Mesendoderm (in vitro differentiated cells): ENCODE measurements around the gene RFLNA.

Experiments
- DNase-seq: peaks from one replicate; pipeline ENCODE4 v3.0.0; 2013
- H2AK5ac ChIP-seq: 2 replicates; pipeline ENCODE4 v1.6.1; 2013; ENCODE audit warnings: low read length, inconsistent platforms
- H2BK120ac ChIP-seq: 2 replicates; pipeline ENCODE4 v1.6.1; 2013; ENCODE audit warnings: low read depth, mild to moderate bottlenecking, low read length, moderate library complexity, mixed read lengths
- H2BK15ac ChIP-seq: replicated peaks from 2 replicates; pipeline ENCODE4 v1.6.1; 2013; ENCODE audit warnings: low read depth, mild to moderate bottlenecking, moderate library complexity
- H2BK5ac ChIP-seq: 2 replicates; pipeline ENCODE4 v1.6.1; 2013; ENCODE audit warnings: low read length, inconsistent platforms
- H3K18ac ChIP-seq: 2 replicates; pipeline ENCODE4 v1.6.1; 2013; ENCODE audit warnings: mild to moderate bottlenecking, low read length, mixed read lengths
- H3K23ac ChIP-seq: one replicate; pipeline ENCODE4 v1.6.1; 2013; ENCODE audit warnings: low read length
- H3K27ac ChIP-seq: 2 replicates; pipeline ENCODE4 v1.5.1; 2013; ENCODE audit warnings: low read depth, mild to moderate bottlenecking, inconsistent platforms, low read length, moderate library complexity
- H3K27me3 ChIP-seq: 2 replicates; pipeline ENCODE4 v1.6.1; 2013; ENCODE audit warnings: low read length, control low read depth, mild to moderate bottlenecking, inconsistent platforms; ENCODE audit not compliant: insufficient read depth, poor library complexity
- H3K36me3 ChIP-seq: 2 replicates; pipeline ENCODE4 v1.6.1; 2013; ENCODE audit warnings: low read length, inconsistent platforms; ENCODE audit not compliant: control insufficient read depth, insufficient read depth
- H3K4ac ChIP-seq: one replicate; pipeline ENCODE4 v1.6.1; 2013; ENCODE audit warnings: low read depth, mild to moderate bottlenecking, low read length, moderate library complexity
- H3K4me1 ChIP-seq: 2 replicates; pipeline ENCODE4 v1.6.1; 2013; ENCODE audit warnings: low read depth, low read length, inconsistent platforms; ENCODE audit not compliant: control insufficient read depth
- H3K4me2 ChIP-seq: 2 replicates; pipeline ENCODE4 v1.6.1; 2013; ENCODE audit warnings: low read length
- H3K4me3 ChIP-seq: 2 replicates; pipeline ENCODE4 v1.5.1; 2013; ENCODE audit warnings: mild to moderate bottlenecking, low read length
- H3K56ac ChIP-seq: one replicate; pipeline ENCODE4 v1.6.1; 2013; ENCODE audit warnings: low read length
- H3K79me1 ChIP-seq: 2 replicates; pipeline ENCODE4 v1.6.1; 2013; ENCODE audit warnings: low read length, inconsistent platforms
- H3K79me2 ChIP-seq: 2 replicates; pipeline ENCODE4 v1.6.1; 2013; ENCODE audit warnings: mild to moderate bottlenecking, low read length; ENCODE audit not compliant: control insufficient read depth, insufficient read depth
- H3K9ac ChIP-seq: 2 replicates; pipeline ENCODE4 v1.6.1; 2013; ENCODE audit warnings: low read length, inconsistent platforms
- H4K5ac ChIP-seq: one replicate; pipeline ENCODE4 v1.6.1; 2013; ENCODE audit warnings: low read length
- H4K8ac ChIP-seq: one replicate; pipeline ENCODE4 v1.6.1; 2013; ENCODE audit warnings: low read depth, mild to moderate bottlenecking, control low read depth, low read length, moderate library complexity
- WGBS: extraction: QIAGEN DNeasy Blood & Tissue Kit; methylation state at CpG from one replicate; pipeline ENCODE4 v1.1.7; 2013; ENCODE audit warnings: low lambda C conversion rate, missing lambda C conversion rate; ENCODE audit not compliant: insufficient coverage; ENCODE audit errors: extremely low coverage; 5-methylcytosine and 5-hydroxymethylcytosine counted together

Gene RFLNA

GRCh38 chr12:124293286-124294003, 1.4 kb upstream of the RFLNA start:
- H3K4me1 ChIP-seq, result peaks cover 3% of the 10 kb centered on the region
- H3K56ac ChIP-seq, result no peak overlapping the region
- no peak overlapping the region for H3K27ac ChIP-seq
- no peak overlapping the region for H3K4me2 ChIP-seq
- no peak overlapping the region for H2BK5ac ChIP-seq
- no peak overlapping the region for H3K9ac ChIP-seq
- WGBS, result no CpG with 5 or more reads among the region's 12 CpGs
- H3K27me3 ChIP-seq, result no peaks in the 10 kb centered on the region
- no peak overlapping the region for H3K18ac ChIP-seq
- DNase-seq, result peak; percentile 54
- no peak overlapping the region for H2BK15ac ChIP-seq
- no peak overlapping the region for H2BK120ac ChIP-seq
- no peaks in the 10 kb centered on the region for H3K79me2 ChIP-seq
- no peak overlapping the region for H3K4me3 ChIP-seq
- no peak overlapping the region for H4K5ac ChIP-seq
- H4K8ac ChIP-seq, result no peak overlapping the region
- peaks cover 2% of the 10 kb centered on the region for H3K79me1 ChIP-seq
- H2AK5ac ChIP-seq, result no peak overlapping the region
- H3K23ac ChIP-seq, result no peak overlapping the region
- no peaks in the 10 kb centered on the region for H3K36me3 ChIP-seq
- H3K4ac ChIP-seq, result no peak overlapping the region

- Histone ChIP-seq H3K4me1 (peaks cover 3% of the 10 kb centered on the region), H3K18ac (peak overlapping the region; percentile 6), H4K5ac (no peak overlapping the region), H3K27me3 (no peaks in the 10 kb centered on the region), H3K56ac (peak overlapping the region; percentile 79), H3K23ac (peak overlapping the region; percentile 66), H3K9ac (peak overlapping the region; percentile 58), H3K4me2 (peak overlapping the region; percentile 78), H3K27ac (no peak overlapping the region), H3K36me3 (no peaks in the 10 kb centered on the region), H2BK15ac (no peak overlapping the region), H3K79me1 (peaks cover 4% of the 10 kb centered on the region), H2BK120ac (no peak overlapping the region), H4K8ac (no peak overlapping the region), H3K79me2 (no peaks in the 10 kb centered on the region), H2AK5ac (no peak overlapping the region), H3K4ac (no peak overlapping the region), H2BK5ac (no peak overlapping the region), H3K4me3 (peak overlapping the region; percentile 23)
- peak; percentile 14 for DNase-seq
- WGBS, result no CpG with 5 or more reads among the region's 42 CpGs
Observed at GRCh38 chr12:124295431-124296058, 652 bp downstream of the RFLNA start.

DNA sequence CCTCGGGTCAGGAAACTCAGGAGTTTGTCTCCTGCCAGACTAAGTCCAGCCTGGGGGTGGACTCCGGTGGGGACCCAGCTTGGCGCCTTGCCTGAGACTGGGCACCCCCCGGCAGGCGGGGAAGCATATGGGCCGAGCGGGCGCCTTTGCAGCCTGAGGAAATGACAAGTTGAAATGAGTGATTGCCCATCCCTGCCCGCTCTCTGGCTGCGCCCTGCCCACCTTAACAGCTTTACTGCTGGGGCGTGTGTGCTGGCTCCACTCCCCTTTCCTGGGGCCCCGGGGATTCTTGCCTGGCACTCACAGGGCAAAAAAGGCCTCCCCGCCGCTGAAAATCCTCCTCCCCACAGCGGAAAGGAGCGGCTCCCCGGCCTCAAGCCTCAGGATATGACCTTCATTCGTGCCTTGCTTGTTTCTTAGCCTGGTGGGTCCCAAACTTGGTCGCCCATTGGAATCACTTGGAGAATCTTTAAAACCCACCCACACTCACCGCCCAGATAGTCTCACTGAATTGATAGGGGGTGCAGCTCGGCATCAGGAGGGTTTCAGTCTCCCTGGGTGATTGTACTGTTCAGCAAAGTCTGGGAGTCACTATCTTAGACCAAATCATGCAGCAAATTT, 1.5 kb downstream of the RFLNA start:
- H4K5ac ChIP-seq, result no peak overlapping the region
- H3K4ac ChIP-seq, result no peak overlapping the region
- peak; percentile 12 for DNase-seq
- H3K18ac ChIP-seq, result no peak overlapping the region
- H3K27me3 ChIP-seq, result no peaks in the 10 kb centered on the region
- H3K27ac ChIP-seq, result no peak overlapping the region
- H4K8ac ChIP-seq, result no peak overlapping the region
- no peak overlapping the region for H3K23ac ChIP-seq
- H3K9ac ChIP-seq, result peak overlapping the region; percentile 27
- H3K56ac ChIP-seq, result peak overlapping the region; percentile 49
- peaks cover 4% of the 10 kb centered on the region for H3K79me1 ChIP-seq
- WGBS, result no CpG with 5 or more reads among the region's 21 CpGs
- H2AK5ac ChIP-seq, result no peak overlapping the region
- no peak overlapping the region for H2BK15ac ChIP-seq
- H3K4me2 ChIP-seq, result no peak overlapping the region
- H2BK5ac ChIP-seq, result no peak overlapping the region
- peaks cover 3% of the 10 kb centered on the region for H3K4me1 ChIP-seq
- no peak overlapping the region for H2BK120ac ChIP-seq
- H3K79me2 ChIP-seq, result no peaks in the 10 kb centered on the region
- H3K36me3 ChIP-seq, result no peaks in the 10 kb centered on the region
- H3K4me3 ChIP-seq, result no peak overlapping the region

- H3K56ac ChIP-seq, result no peak overlapping the region
- no peak overlapping the region for H3K4me2 ChIP-seq
- H3K4ac ChIP-seq, result no peak overlapping the region
- H2BK15ac ChIP-seq, result no peak overlapping the region
- H3K23ac ChIP-seq, result no peak overlapping the region
- no peak overlapping the region for H4K5ac ChIP-seq
- H3K36me3 ChIP-seq, result no peaks in the 10 kb centered on the region
- DNase-seq, result no peak
- H3K9ac ChIP-seq, result peak overlapping the region; percentile 27
- H3K4me3 ChIP-seq, result no peak overlapping the region
- no peak overlapping the region for H4K8ac ChIP-seq
- H2AK5ac ChIP-seq, result no peak overlapping the region
- no peak overlapping the region for H3K27ac ChIP-seq
- H3K27me3 ChIP-seq, result no peaks in the 10 kb centered on the region
- no peak overlapping the region for H2BK120ac ChIP-seq
- WGBS, result no CpG with 5 or more reads among the region's 9 CpGs
- H3K79me1 ChIP-seq, result peaks cover 4% of the 10 kb centered on the region
- H2BK5ac ChIP-seq, result no peak overlapping the region
- H3K4me1 ChIP-seq, result peaks cover 3% of the 10 kb centered on the region
- H3K18ac ChIP-seq, result no peak overlapping the region
- H3K79me2 ChIP-seq, result no peaks in the 10 kb centered on the region
Observed at GRCh38 chr12:124296916-124297351, 2.0 kb downstream of the RFLNA start.

DNA sequence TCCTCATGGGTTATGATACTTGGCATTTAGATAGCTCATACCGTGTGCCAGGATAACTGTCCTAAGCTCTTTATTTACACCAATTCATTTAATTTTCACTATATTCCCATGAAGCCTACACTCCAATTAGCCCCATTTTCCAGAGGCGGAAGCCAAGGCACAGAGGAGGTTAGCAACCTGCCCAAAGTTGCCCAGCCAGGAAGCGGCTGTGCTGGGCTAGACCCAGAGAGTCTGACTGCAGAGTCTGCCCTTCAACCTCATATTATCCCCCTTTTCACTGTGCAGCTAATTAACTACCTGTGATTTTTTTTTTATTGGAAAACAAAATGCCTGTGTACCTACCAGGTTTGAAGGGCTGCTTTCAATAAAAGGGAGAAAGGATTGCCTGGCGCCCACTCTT, 2.5 kb downstream of the RFLNA start:
- H2AK5ac ChIP-seq, result no peak overlapping the region
- no peak for DNase-seq
- no peak overlapping the region for H2BK5ac ChIP-seq
- no peaks in the 10 kb centered on the region for H3K79me2 ChIP-seq
- no peaks in the 10 kb centered on the region for H3K27me3 ChIP-seq
- no peak overlapping the region for H3K27ac ChIP-seq
- no peak overlapping the region for H3K4me3 ChIP-seq
- no peak overlapping the region for H3K4me2 ChIP-seq
- no peak overlapping the region for H4K5ac ChIP-seq
- no peak overlapping the region for H3K4ac ChIP-seq
- no peak overlapping the region for H4K8ac ChIP-seq
- peaks cover 3% of the 10 kb centered on the region for H3K4me1 ChIP-seq
- no CpG with 5 or more reads among the region's 4 CpGs for WGBS
- peaks cover 4% of the 10 kb centered on the region for H3K79me1 ChIP-seq
- H3K23ac ChIP-seq, result no peak overlapping the region
- no peak overlapping the region for H3K18ac ChIP-seq
- no peak overlapping the region for H3K56ac ChIP-seq
- no peak overlapping the region for H2BK120ac ChIP-seq
- H3K36me3 ChIP-seq, result no peaks in the 10 kb centered on the region
- H3K9ac ChIP-seq, result no peak overlapping the region
- H2BK15ac ChIP-seq, result no peak overlapping the region
